Liver (tissue), 9 donors: Measurements from ENCODE around the gene FALEC. TPM values are rescaled to one million over a fixed set of nuclear protein-coding genes. Genes with fewer than 3 reads are reported as not detected.

Experiments used
- DNase-seq: peaks from one replicate; pipeline ENCODE4 v3.0.0-alpha.2; 2017; ENCODE audit warnings: low spot score
- H3K27ac ChIP-seq, 2 donors: one replicate each; pipeline ENCODE4 v1.7.0; 2013; ENCODE audit warnings: inconsistent platforms in 2 of 2, low read length in 2 of 2, control low read depth in 1 of 2, low read depth in 1 of 2, mild to moderate bottlenecking in 1 of 2
- H3K27me3 ChIP-seq, 4 donors: one replicate each; pipeline versions ENCODE4 v1.6.1 to v1.7.0; 2013; ENCODE audit warnings: low read length in 3 of 4, inconsistent platforms in 1 of 4, mild to moderate bottlenecking in 1 of 4, moderate library complexity in 1 of 4; ENCODE audit not compliant: control insufficient read depth in 4 of 4, insufficient read depth in 4 of 4
- H3K36me3 ChIP-seq, 4 donors: one replicate each; pipeline versions ENCODE4 v1.6.1 to v1.7.0; 2013; ENCODE audit warnings: low read length in 3 of 4, mild to moderate bottlenecking in 3 of 4, low read depth in 1 of 4, moderate library complexity in 1 of 4; ENCODE audit not compliant: control insufficient read depth in 4 of 4, insufficient read depth in 3 of 4
- H3K4me1 ChIP-seq, 4 donors: one replicate each; pipeline versions ENCODE4 v1.6.1 to v1.7.0; 2013; ENCODE audit warnings: low read length in 3 of 4, mild to moderate bottlenecking in 3 of 4, moderate library complexity in 1 of 4; ENCODE audit not compliant: control insufficient read depth in 4 of 4, insufficient read depth in 4 of 4
- H3K4me3 ChIP-seq, 3 donors: one replicate each; pipeline versions ENCODE4 v1.6.1 to v1.7.0; 2013; ENCODE audit warnings: low read length in 3 of 3, control low read depth in 1 of 3, low read depth in 1 of 3, mild to moderate bottlenecking in 1 of 3
- H3K9ac ChIP-seq, 2 donors: one replicate each; pipeline ENCODE4 v1.7.0; 2013; ENCODE audit warnings: low read length in 2 of 2, mild to moderate bottlenecking in 2 of 2, moderate library complexity in 2 of 2, control low read depth in 1 of 2, low read depth in 1 of 2
- H3K9me3 ChIP-seq, 4 donors: one replicate each; pipeline versions ENCODE4 v1.6.1 to v1.7.0; 2013; ENCODE audit warnings: low read length in 3 of 4; ENCODE audit not compliant: control insufficient read depth in 4 of 4
- ATF3 ChIP-seq: IDR thresholded peaks from 2 replicates; pipeline ENCODE4 v1.6.1; 2016; ENCODE audit warnings: antibody characterized with exemption
- CTCF ChIP-seq: fragments of 150-350 bp; IDR thresholded peaks from 2 replicates; pipeline ENCODE4 v1.5.1; 2017; ENCODE audit warnings: improper control_type of control experiment, low read depth, low read length; ENCODE audit not compliant: missing input control
- EGR1 ChIP-seq, 2 donors: IDR thresholded peaks; 2 replicates each; pipeline ENCODE4 v1.6.1; 2016 to 2018; ENCODE audit warnings: antibody characterized with exemption in 2 of 2, low read depth in 2 of 2
- FOXA1 ChIP-seq: IDR thresholded peaks from 2 replicates; pipeline ENCODE4 v1.6.1; 2016; ENCODE audit warnings: antibody characterized with exemption
- FOXA2 ChIP-seq: IDR thresholded peaks from 2 replicates; pipeline ENCODE4 v1.6.1; 2016; ENCODE audit warnings: antibody characterized with exemption
- GABPA ChIP-seq, 2 donors: IDR thresholded peaks in 1 of 2; conservative IDR thresholded peaks in 1 of 2; 2 replicates each; pipeline ENCODE4 v1.6.1; 2016; ENCODE audit warnings: antibody characterized with exemption in 2 of 2, mild to moderate bottlenecking in 1 of 2, moderate library complexity in 1 of 2
- HNF4A ChIP-seq, 2 donors: conservative IDR thresholded peaks; 2 replicates each; pipeline ENCODE4 v1.6.1; 2016; ENCODE audit warnings: antibody characterized with exemption in 2 of 2, mild to moderate bottlenecking in 2 of 2
- HNF4G ChIP-seq: IDR thresholded peaks from 2 replicates; pipeline ENCODE4 v1.6.1; 2016; ENCODE audit warnings: antibody characterized with exemption
- JUND ChIP-seq, 2 donors: IDR thresholded peaks; 2 replicates each; pipeline ENCODE4 v1.6.1; 2016; ENCODE audit warnings: antibody characterized with exemption in 2 of 2
- MAX ChIP-seq: IDR thresholded peaks from 2 replicates; pipeline ENCODE4 v1.6.1; 2016; ENCODE audit warnings: antibody characterized with exemption
- NR2F2 ChIP-seq: IDR thresholded peaks from 2 replicates; pipeline ENCODE4 v1.6.1; 2016; ENCODE audit warnings: antibody characterized with exemption
- RAD21 ChIP-seq, 2 donors: IDR thresholded peaks; 2 replicates each; pipeline ENCODE4 v1.6.1; 2016; ENCODE audit warnings: antibody characterized with exemption in 2 of 2, mild to moderate bottlenecking in 2 of 2
- REST ChIP-seq: IDR thresholded peaks from 2 replicates; pipeline ENCODE4 v1.6.1; 2016; ENCODE audit warnings: antibody characterized with exemption, mild to moderate bottlenecking
- RXRA ChIP-seq, 2 donors: IDR thresholded peaks; 2 replicates each; pipeline ENCODE4 v1.6.1; 2017 to 2018; ENCODE audit warnings: antibody characterized with exemption in 2 of 2, mild to moderate bottlenecking in 1 of 2
- SP1 ChIP-seq: IDR thresholded peaks from 2 replicates; pipeline ENCODE4 v1.6.1; 2018; ENCODE audit warnings: antibody characterized with exemption, mild to moderate bottlenecking
- TAF1 ChIP-seq: conservative IDR thresholded peaks from 2 replicates; pipeline ENCODE4 v1.6.1; 2016; ENCODE audit warnings: antibody characterized with exemption, mild to moderate bottlenecking
- YY1 ChIP-seq: IDR thresholded peaks from 2 replicates; pipeline ENCODE4 v1.6.1; 2016; ENCODE audit warnings: antibody characterized with exemption, mild to moderate bottlenecking
- ZBTB33 ChIP-seq: IDR thresholded peaks from 2 replicates; pipeline ENCODE4 v1.6.1; 2016; ENCODE audit warnings: antibody characterized with exemption
- WGBS: extraction: QIAGEN DNeasy Blood & Tissue Kit; methylation state at CpG from one replicate; pipeline ENCODE4 v1.1.7; 2013; 5-methylcytosine and 5-hydroxymethylcytosine counted together
- polyA plus RNA-seq, 2 donors: library from polyadenylated mRNA; stranded (reverse) in 1 of 2; unstranded in 1 of 2; fragments of 200-250 nt in 1 of 2; fragments of >200 nt in 1 of 2; fragmentation: Nextera tagmentation in 1 of 2; extraction: Ambion mirVana in 1 of 2; gene quantifications; one replicate each; pipeline versions ENCODE4 v1.2.1 to v1.2.3, GENCODE V29; 2013 to 2015
- total RNA-seq, 2 donors: library from RNA; depleted of rRNA; stranded (reverse); fragments of >200 nt; gene quantifications; one replicate each; pipeline ENCODE4 v1.2.3, GENCODE V29; 2014
- donor health status: healthy.
- donor health status: healthy.
- donor health status: healthy.
- donor health status: healthy.
- donor health status: healthy.

Gene FALEC
- total and polyA plus RNA-seq, 4 donors: not detected

GRCh38 chr1:150487763-150488115 lies 27.8 kb upstream of the FALEC start:
- Histone ChIP-seq H3K4me3 (peak overlapping the region; percentile 55 to 92 (median 88)), H3K9ac (peak overlapping the region; percentile 58 to 83), H3K4me1 (peaks cover 0 to 11% (median 8%) of the 10 kb centered on the region in 4 donors), H3K9me3 (no peaks in the 10 kb centered on the region), H3K27ac (peak overlapping the region in 1 of 2 donors; percentile 27), H3K36me3 (peaks cover 2 to 19% (median 12%) of the 10 kb centered on the region in 4 donors), H3K27me3 (no peaks in the 10 kb centered on the region)
- TF ChIP-seq SP1: no peak
- TF ChIP-seq YY1: no peak
- no peak for TF ChIP-seq NR2F2
- no peak for TF ChIP-seq FOXA1
- TF ChIP-seq CTCF: no peak
- no peak for TF ChIP-seq RXRA (IDR thresholded peaks at IDR 0.05)
- no peak for TF ChIP-seq ATF3
- TF ChIP-seq ZBTB33: no peak
- no peak for TF ChIP-seq REST
- TF ChIP-seq JUND (IDR thresholded peaks at IDR 0.05): no peak
- TF ChIP-seq HNF4A (conservative IDR thresholded peaks at IDR 0.05): no peak
- TF ChIP-seq TAF1: no peak
- no peak for TF ChIP-seq FOXA2
- TF ChIP-seq EGR1 (IDR thresholded peaks at IDR 0.05; ENCODE audit: low read depth in 2 of 2): no peak
- no peak for TF ChIP-seq HNF4G
- no peak for TF ChIP-seq GABPA (IDR thresholded peaks at IDR 0.05 in 1 of 2, conservative IDR thresholded peaks at IDR 0.05 in 1 of 2)
- 7% methylated on average over 7 of the region's 7 CpGs for WGBS
- DNase-seq: no peak

GRCh38 chr1:150493175-150493574 lies 22.4 kb upstream of the FALEC start:
- DNase-seq: no peak
- TF ChIP-seq JUND (IDR thresholded peaks at IDR 0.05) (no peak), GABPA (IDR thresholded peaks at IDR 0.05 in 1 of 2, conservative IDR thresholded peaks at IDR 0.05 in 1 of 2) (no peak), MAX (no peak), NR2F2 (no peak), CTCF (no peak), EGR1 (IDR thresholded peaks at IDR 0.05; ENCODE audit: low read depth in 2 of 2) (no peak), ZBTB33 (no peak), ATF3 (no peak), FOXA1 (no peak), RXRA (IDR thresholded peaks at IDR 0.05) (no peak), HNF4A (conservative IDR thresholded peaks at IDR 0.05) (no peak), TAF1 (no peak), RAD21 (IDR thresholded peaks at IDR 0.05) (no peak)
- H3K27ac ChIP-seq: no peak overlapping the region
- peaks cover 0 to 4% (median 1%) of the 10 kb centered on the region in 4 donors for H3K4me1 ChIP-seq
- H3K27me3 ChIP-seq: no peaks in the 10 kb centered on the region
- no peak overlapping the region for H3K4me3 ChIP-seq
- WGBS: 97% methylated on average over 8 of the region's 8 CpGs
- H3K9ac ChIP-seq: no peak overlapping the region
- H3K9me3 ChIP-seq: no peaks in the 10 kb centered on the region
- H3K36me3 ChIP-seq: peaks cover 4 to 47% (median 23%) of the 10 kb centered on the region in 4 donors
